Aorta (tissue), 5 donors: ENCODE data around the gene NUDT12. TPM values are rescaled to one million over a fixed set of nuclear protein-coding genes. Genes with fewer than 3 reads are reported as not detected.

Experiments
- ATAC-seq: fragments of 200-7000 bp; cut with Tn5 transposase; one replicate; pipeline ENCODE4 v1.9.1; 2022; ENCODE audit warnings: moderate library complexity; ENCODE audit not compliant: low FRiP score
- DNase-seq, 2 donors: peaks; one replicate each; pipeline ENCODE4 v3.0.0-alpha.2; 2020
- H3K27ac ChIP-seq, 2 donors: one replicate each; pipeline ENCODE4 v1.5.1; 2013; ENCODE audit warnings: low read length in 2 of 2, mild to moderate bottlenecking in 2 of 2, moderate library complexity in 2 of 2, control low read depth in 1 of 2, inconsistent platforms in 1 of 2, low read depth in 1 of 2
- H3K27me3 ChIP-seq, 2 donors: one replicate each; pipeline ENCODE4 v1.6.1; 2013; ENCODE audit warnings: control low read depth in 1 of 2, low read length in 1 of 2, mild to moderate bottlenecking in 1 of 2, moderate library complexity in 1 of 2; ENCODE audit not compliant: insufficient read depth in 2 of 2, control insufficient read depth in 1 of 2
- H3K36me3 ChIP-seq, 2 donors: one replicate each; pipeline ENCODE4 v1.6.1; 2013; ENCODE audit warnings: control low read depth in 1 of 2, low read length in 1 of 2, mild to moderate bottlenecking in 1 of 2; ENCODE audit not compliant: insufficient read depth in 2 of 2, control insufficient read depth in 1 of 2
- H3K4me1 ChIP-seq, 2 donors: one replicate each; pipeline ENCODE4 v1.6.1; 2013; ENCODE audit warnings: low read length in 2 of 2, control low read depth in 1 of 2, mild to moderate bottlenecking in 1 of 2, moderate library complexity in 1 of 2; ENCODE audit not compliant: insufficient read depth in 2 of 2, control insufficient read depth in 1 of 2
- H3K4me3 ChIP-seq, 2 donors: one replicate each; pipeline ENCODE4 v1.5.1; 2013; ENCODE audit warnings: low read length in 2 of 2, control low read depth in 1 of 2, mild to moderate bottlenecking in 1 of 2
- H3K9me3 ChIP-seq: one replicate; pipeline ENCODE4 v1.6.1; 2013; ENCODE audit warnings: mild to moderate bottlenecking, low read length; ENCODE audit not compliant: control insufficient read depth
- WGBS, 2 donors: extraction: QIAGEN DNeasy Blood & Tissue Kit; methylation state at CpG; one replicate each; pipeline ENCODE4 v1.1.7; 2013; 5-methylcytosine and 5-hydroxymethylcytosine counted together
- intact Hi-C, 2 donors: fragments of 100-400 bp; cut with DNase I; formaldehyde crosslinking; loops; one replicate each; pipeline versions ENCODE4 v1.14.2 to v1.15.0; 2022
- polyA plus RNA-seq, 2 donors: library from polyadenylated mRNA; stranded (reverse); fragments of 200-250 nt; gene quantifications; one replicate each; pipeline ENCODE4 v1.2.3, GENCODE V29; 2013
- total RNA-seq, 2 donors: library from RNA; stranded (reverse); fragmentation: NEBNext Ultra II Directional; extraction: Animal tissue kit (Norgen Biotek cat#: 25700); gene quantifications; one replicate each; pipeline ENCODE4 v1.2.1, GENCODE V29; 2021
- donor health status: healthy with polysubstance abuse.
- donor health status: Bipolar disorder and iron deficiency.
- donor health status: DM: no; HTN: no; CAD: no.
- donor health status: DM: no; HTN: no; CAD: no.
- donor health status: DM: yes; HTN: yes; CAD: no.

The NUDT12 gene
- total and polyA plus RNA-seq, 4 donors, result 3.1 to 9.4 (median 7.9) TPM

GRCh38 chr5:103525361-103525760 lies 37.2 kb downstream of the NUDT12 start:
- DNase-seq (no peak), ATAC-seq (no peak)
- Histone ChIP-seq H3K27me3 (no peaks in the 10 kb centered on the region), H3K27ac (no peak overlapping the region), H3K9me3 (no peaks in the 10 kb centered on the region), H3K36me3 (no peaks in the 10 kb centered on the region), H3K4me3 (no peak overlapping the region), H3K4me1 (no peaks in the 10 kb centered on the region)
- 33 to 38% methylated on average over 1 of the region's 1 CpG for WGBS, 2 donors
- intact Hi-C loops, result no loop called here

GRCh38 chr5:103523319-103523718 lies 39.3 kb downstream of the NUDT12 start:
- ATAC-seq, result no peak
- H3K27ac ChIP-seq, result no peak overlapping the region
- H3K4me3 ChIP-seq, result no peak overlapping the region
- intact Hi-C loops, result no loop called here
- no peaks in the 10 kb centered on the region for H3K27me3 ChIP-seq
- H3K9me3 ChIP-seq, result no peaks in the 10 kb centered on the region
- WGBS, 2 donors, result 86 to 89% methylated on average over 3 of the region's 3 CpGs
- no peaks in the 10 kb centered on the region for H3K36me3 ChIP-seq
- no peaks in the 10 kb centered on the region for H3K4me1 ChIP-seq
- no peak for DNase-seq

GRCh38 chr5:103522586-103522985 lies 40.0 kb downstream of the NUDT12 start:
- intact Hi-C loops, result no loop called here
- Histone ChIP-seq H3K4me1 (no peaks in the 10 kb centered on the region), H3K4me3 (no peak overlapping the region), H3K27me3 (no peaks in the 10 kb centered on the region), H3K9me3 (no peaks in the 10 kb centered on the region), H3K27ac (no peak overlapping the region), H3K36me3 (no peaks in the 10 kb centered on the region)
- ATAC-seq, result no peak
- DNase-seq, result no peak
- WGBS, 2 donors, result 23 to 26% methylated on average over 5 of the region's 5 CpGs

GRCh38 chr5:103519550-103519949 lies 43.0 kb downstream of the NUDT12 start:
- ATAC-seq, result no peak
- H3K27ac ChIP-seq, result no peak overlapping the region
- H3K9me3 ChIP-seq, result no peaks in the 10 kb centered on the region
- intact Hi-C loops, result no loop called here
- no peaks in the 10 kb centered on the region for H3K27me3 ChIP-seq
- H3K4me3 ChIP-seq, result no peak overlapping the region
- no peaks in the 10 kb centered on the region for H3K36me3 ChIP-seq
- WGBS, 2 donors, result 71 to 78% methylated on average over 4 of the region's 4 CpGs
- H3K4me1 ChIP-seq, result no peaks in the 10 kb centered on the region
- no peak for DNase-seq

GRCh38 chr5:103514371-103514770 lies 48.2 kb downstream of the NUDT12 start:
- Histone ChIP-seq H3K27me3 (no peaks in the 10 kb centered on the region), H3K27ac (no peak overlapping the region), H3K36me3 (no peaks in the 10 kb centered on the region), H3K9me3 (no peaks in the 10 kb centered on the region), H3K4me3 (no peak overlapping the region), H3K4me1 (no peaks in the 10 kb centered on the region)
- ATAC-seq (no peak), DNase-seq (no peak)
- intact Hi-C loops, result no loop called here
- WGBS, 2 donors, result 91 to 97% methylated on average over 1 of the region's 1 CpG

GRCh38 chr5:103513701-103514100 lies 48.9 kb downstream of the NUDT12 start:
- Histone ChIP-seq H3K27me3 (no peaks in the 10 kb centered on the region), H3K4me3 (no peak overlapping the region), H3K36me3 (no peaks in the 10 kb centered on the region), H3K4me1 (no peaks in the 10 kb centered on the region), H3K27ac (no peak overlapping the region), H3K9me3 (no peaks in the 10 kb centered on the region)
- DNase-seq (no peak), ATAC-seq (no peak)
- 27 to 38% methylated on average over 1 of the region's 1 CpG for WGBS, 2 donors
- intact Hi-C loops, result no loop called here

GRCh38 chr5:103512500-103512899 lies 50.1 kb downstream of the NUDT12 start:
- Histone ChIP-seq H3K27ac (no peak overlapping the region), H3K4me1 (no peaks in the 10 kb centered on the region), H3K36me3 (no peaks in the 10 kb centered on the region), H3K9me3 (no peaks in the 10 kb centered on the region), H3K4me3 (no peak overlapping the region), H3K27me3 (no peaks in the 10 kb centered on the region)
- intact Hi-C loops, result no loop called here
- DNase-seq (no peak), ATAC-seq (no peak)
- WGBS, 2 donors, result 90 to 94% methylated on average over 2 of the region's 2 CpGs

- Histone ChIP-seq H3K9me3 (no peaks in the 10 kb centered on the region), H3K27me3 (no peaks in the 10 kb centered on the region), H3K4me1 (no peaks in the 10 kb centered on the region), H3K27ac (no peak overlapping the region), H3K4me3 (no peak overlapping the region), H3K36me3 (no peaks in the 10 kb centered on the region)
- ATAC-seq (no peak), DNase-seq (no peak)
- 73 to 79% methylated on average over 2 of the region's 2 CpGs for WGBS, 2 donors
- intact Hi-C loops, result no loop called here
Observed at GRCh38 chr5:103511554-103511885, 51.1 kb downstream of the NUDT12 start.

GRCh38 chr5:103510851-103511553 lies 51.6 kb downstream of the NUDT12 start:
- 3 to 24% methylated on average over 1 of the region's 1 CpG for WGBS, 2 donors
- Histone ChIP-seq H3K9me3 (no peaks in the 10 kb centered on the region), H3K36me3 (no peaks in the 10 kb centered on the region), H3K27ac (no peak overlapping the region), H3K4me1 (no peaks in the 10 kb centered on the region), H3K27me3 (no peaks in the 10 kb centered on the region), H3K4me3 (no peak overlapping the region)
- intact Hi-C loops, result no loop called here
- no peak for DNase-seq
- no peak for ATAC-seq
